ENCODE measurements around the gene FHOD3.

FHOD3 gene

GRCh38 chr18:36602620-36603019 is 305.1 kb downstream of the FHOD3 start:
- no peak for TF ChIP-seq RAD21 (IDR thresholded peaks at IDR 0.05; ENCODE audit: low read depth)
- no peak for TF ChIP-seq CEBPB (IDR thresholded peaks at IDR 0.05)
- no peak for TF ChIP-seq USF1 (IDR thresholded peaks at IDR 0.05)

- TF ChIP-seq TAF1 (IDR thresholded peaks at IDR 0.05; ENCODE audit: low read depth), result no peak
- no peak for TF ChIP-seq TCF12 (IDR thresholded peaks at IDR 0.05; ENCODE audit: low read depth)
- TF ChIP-seq MAX (IDR thresholded peaks at IDR 0.05), result no peak
- no peak for TF ChIP-seq FOXM1 (IDR thresholded peaks at IDR 0.05; ENCODE audit: borderline replicate concordance, low read depth)
- TF ChIP-seq EP300 (IDR thresholded peaks at IDR 0.05; ENCODE audit: borderline replicate concordance), result no peak
These were observed 310.6 kb downstream of the FHOD3 start for GRCh38 chr18:36608107-36608506.

DNA sequence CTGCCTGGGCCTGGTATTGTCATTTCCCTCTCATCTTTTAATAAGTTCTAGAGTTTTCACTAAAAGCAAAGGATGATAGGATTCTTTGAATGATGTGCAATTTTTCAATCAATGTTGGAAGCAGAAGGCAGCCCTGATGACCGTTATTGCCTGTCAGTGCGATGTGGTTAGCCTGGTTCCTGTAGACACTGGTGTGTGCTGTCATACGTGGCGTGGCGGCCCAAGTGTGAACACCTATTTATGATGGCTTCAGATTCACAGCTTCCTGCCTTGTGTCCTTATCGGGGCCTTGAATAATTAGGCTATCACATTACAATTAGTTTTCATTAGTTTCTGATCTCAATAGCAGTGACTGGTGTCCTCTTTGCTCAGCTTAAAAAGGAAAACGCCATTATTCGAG is 312.7 kb downstream of the FHOD3 start:
- TF ChIP-seq EP300 (IDR thresholded peaks at IDR 0.05; ENCODE audit: borderline replicate concordance), result no peak
- TF ChIP-seq CREB1 (IDR thresholded peaks at IDR 0.05; ENCODE audit: low read depth), result no peak
- no peak for TF ChIP-seq FOXM1 (IDR thresholded peaks at IDR 0.05; ENCODE audit: borderline replicate concordance, low read depth)
- TF ChIP-seq ZBTB7A (IDR thresholded peaks at IDR 0.05; ENCODE audit: low read depth), result no peak
- no peak for TF ChIP-seq RAD21 (IDR thresholded peaks at IDR 0.05; ENCODE audit: low read depth)
- TF ChIP-seq NFIC (IDR thresholded peaks at IDR 0.05), result no peak
- no peak for TF ChIP-seq TAF1 (IDR thresholded peaks at IDR 0.05; ENCODE audit: low read depth)
- no peak for TF ChIP-seq YY1 (IDR thresholded peaks at IDR 0.05; ENCODE audit: low read depth)
- TF ChIP-seq EGR1 (IDR thresholded peaks at IDR 0.05), result no peak
- TF ChIP-seq REST (IDR thresholded peaks at IDR 0.05; ENCODE audit: low read depth), result no peak
- no peak for TF ChIP-seq TCF12 (IDR thresholded peaks at IDR 0.05; ENCODE audit: low read depth)
- no peak for TF ChIP-seq TEAD4 (IDR thresholded peaks at IDR 0.05)
- no peak for TF ChIP-seq MAX (IDR thresholded peaks at IDR 0.05)
- TF ChIP-seq CEBPB (IDR thresholded peaks at IDR 0.05), result no peak
- no peak for TF ChIP-seq USF1 (IDR thresholded peaks at IDR 0.05)

- TF ChIP-seq FOXM1 (IDR thresholded peaks at IDR 0.05; ENCODE audit: borderline replicate concordance, low read depth) (no peak), NFIC (IDR thresholded peaks at IDR 0.05) (no peak), TCF12 (IDR thresholded peaks at IDR 0.05; ENCODE audit: low read depth) (no peak), TEAD4 (IDR thresholded peaks at IDR 0.05) (no peak), RAD21 (IDR thresholded peaks at IDR 0.05; ENCODE audit: low read depth) (no peak), TAF1 (IDR thresholded peaks at IDR 0.05; ENCODE audit: low read depth) (no peak), CREB1 (IDR thresholded peaks at IDR 0.05; ENCODE audit: low read depth) (no peak), REST (IDR thresholded peaks at IDR 0.05; ENCODE audit: low read depth) (no peak), EP300 (IDR thresholded peaks at IDR 0.05; ENCODE audit: borderline replicate concordance) (no peak), MAX (IDR thresholded peaks at IDR 0.05) (no peak), ZBTB7A (IDR thresholded peaks at IDR 0.05; ENCODE audit: low read depth) (no peak), USF1 (IDR thresholded peaks at IDR 0.05) (no peak), EGR1 (IDR thresholded peaks at IDR 0.05) (no peak), CEBPB (IDR thresholded peaks at IDR 0.05) (no peak), YY1 (IDR thresholded peaks at IDR 0.05; ENCODE audit: low read depth) (no peak)
These were observed 313.1 kb downstream of the FHOD3 start for GRCh38 chr18:36610661-36611060.

DNA sequence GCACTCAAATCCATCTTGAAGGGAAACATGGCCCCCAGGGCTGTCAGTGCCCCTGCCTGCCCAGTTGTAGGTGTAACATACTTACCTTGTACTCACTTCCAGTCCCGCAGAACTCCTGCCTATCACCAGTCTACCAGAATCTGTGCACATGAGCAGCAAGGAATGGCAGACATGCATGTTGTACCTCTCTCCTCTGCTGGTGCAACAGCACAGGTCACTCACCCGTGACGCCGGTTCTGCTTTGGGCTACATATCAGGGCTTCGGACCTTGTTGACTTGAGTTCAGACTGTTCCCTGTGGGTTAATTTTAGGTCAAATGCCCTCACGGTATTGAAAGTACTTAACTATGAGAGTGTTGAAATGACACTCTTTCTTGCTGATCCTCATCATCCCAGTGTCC is 315.6 kb downstream of the FHOD3 start:
- no peak for TF ChIP-seq REST (IDR thresholded peaks at IDR 0.05; ENCODE audit: low read depth)
- TF ChIP-seq EGR1 (IDR thresholded peaks at IDR 0.05), result no peak
- no peak for TF ChIP-seq TEAD4 (IDR thresholded peaks at IDR 0.05)
- no peak for TF ChIP-seq TCF12 (IDR thresholded peaks at IDR 0.05; ENCODE audit: low read depth)
- no peak for TF ChIP-seq RAD21 (IDR thresholded peaks at IDR 0.05; ENCODE audit: low read depth)
- TF ChIP-seq NFIC (IDR thresholded peaks at IDR 0.05), result no peak
- TF ChIP-seq TAF1 (IDR thresholded peaks at IDR 0.05; ENCODE audit: low read depth), result no peak
- no peak for TF ChIP-seq YY1 (IDR thresholded peaks at IDR 0.05; ENCODE audit: low read depth)
- TF ChIP-seq CREB1 (IDR thresholded peaks at IDR 0.05; ENCODE audit: low read depth), result no peak
- no peak for TF ChIP-seq MAX (IDR thresholded peaks at IDR 0.05)
- TF ChIP-seq USF1 (IDR thresholded peaks at IDR 0.05), result no peak
- TF ChIP-seq FOXM1 (IDR thresholded peaks at IDR 0.05; ENCODE audit: borderline replicate concordance, low read depth), result no peak
- no peak for TF ChIP-seq CEBPB (IDR thresholded peaks at IDR 0.05)
- no peak for TF ChIP-seq EP300 (IDR thresholded peaks at IDR 0.05; ENCODE audit: borderline replicate concordance)
- TF ChIP-seq ZBTB7A (IDR thresholded peaks at IDR 0.05; ENCODE audit: low read depth), result no peak

Measured in Ishikawa (cell line).